K562 (cell line): ENCODE measurements around the gene NLGN4Y. TPM values are rescaled to one million over a fixed set of nuclear protein-coding genes. Genes with fewer than 3 reads are reported as not detected.

Source experiments
- ATAC-seq: fragments of 200-7000 bp; cut with Tn5 transposase; 3 replicates; pipeline ENCODE4 v1.9.1; 2020; ENCODE audit warnings: moderate library complexity
- BruUV-seq: library from RNA; stranded (reverse); fragments of 400-500 nt; replicated peaks from 2 replicates; lab custom pipeline; 2021; lab: Mats Ljungman, UMichigan
- CTCF ChIA-PET: fragments of 300-600 bp; formaldehyde crosslinking; extraction: SDS; loops from one replicate; lab custom pipeline; 2021; ENCODE audit warnings: low intra/inter-chr PET ratio; lab: Yijun Ruan, JAX
- POLR2A ChIA-PET: fragments of 300-600, 350-650 bp; sonication (Branson Sonifier 250); formaldehyde crosslinking; extraction: SDS; loops from one replicate; lab custom pipeline; 2021; ENCODE audit warnings: antibody characterized with exemption, inconsistent platforms; lab: Yijun Ruan, JAX
- DNase-seq, 4 experiments: peaks; one replicate each; pipeline versions ENCODE4 v3.0.0 to v3.0.0-alpha.2; 2011 to 2018; ENCODE audit warnings: low spot score in 3 of 4, mixed read lengths in 3 of 4; ENCODE audit errors: extremely low read depth in 1 of 4
- FAIRE-seq: peaks from 2 replicates; lab custom pipeline; 2011; peaks lifted over from hg19 to GRCh38; lab: Jason Lieb, UNC
- H2AFZ ChIP-seq: 2 replicates; pipeline ENCODE4 v1.6.0; 2011; ENCODE audit warnings: low read depth, low read length, control low read depth, inconsistent platforms
- H3K27ac ChIP-seq: fragments of 200-600 bp; 3 replicates; pipeline ENCODE4 v1.8.0; 2011; ENCODE audit warnings: low read depth, mild to moderate bottlenecking, control low read depth, inconsistent platforms, low read length, moderate library complexity, mixed read lengths; ENCODE audit errors: extremely low read depth
- H3K27me3 ChIP-seq, 2 experiments: fragments of 300-600 bp in 1 of 2; 2 replicates in 1 of 2; 3 replicates in 1 of 2; pipeline versions ENCODE4 v1.6.0 to v1.8.0; 2011; ENCODE audit warnings: inconsistent platforms in 2 of 2, low read length in 2 of 2, mild to moderate bottlenecking in 1 of 2, mixed read lengths in 1 of 2, moderate library complexity in 1 of 2; ENCODE audit not compliant: control insufficient read depth in 2 of 2, insufficient read depth in 2 of 2
- H3K36me3 ChIP-seq: fragments of 300-600 bp; 3 replicates; pipeline ENCODE4 v1.8.0; 2011; ENCODE audit warnings: mild to moderate bottlenecking, low read length, inconsistent platforms; ENCODE audit not compliant: control insufficient read depth, insufficient read depth
- H3K4me1 ChIP-seq, 2 experiments: fragments of 200-600 bp in 1 of 2; replicated peaks in 1 of 2; 2 replicates in 1 of 2; 3 replicates in 1 of 2; pipeline versions ENCODE4 v1.5.1 to v1.8.0; 2011; ENCODE audit warnings: inconsistent platforms in 2 of 2, low read length in 2 of 2, mild to moderate bottlenecking in 1 of 2, mixed read lengths in 1 of 2, moderate library complexity in 1 of 2; ENCODE audit not compliant: control insufficient read depth in 2 of 2, insufficient read depth in 2 of 2
- H3K4me2 ChIP-seq: 2 replicates; pipeline ENCODE4 v1.6.1; 2011; ENCODE audit warnings: low read length, control low read depth, inconsistent platforms, mixed read lengths; ENCODE audit not compliant: insufficient read depth
- H3K4me3 ChIP-seq: fragments of 200-600 bp; sonication (generic), shearing (Covaris generic); 2 replicates; pipeline ENCODE4 v1.5.1; 2016; ENCODE audit warnings: control low read depth, inconsistent platforms
- H3K79me2 ChIP-seq: fragments of 200-600 bp; 3 replicates; pipeline ENCODE4 v1.8.0; 2011; ENCODE audit warnings: low read length, inconsistent platforms; ENCODE audit not compliant: control insufficient read depth, insufficient read depth
- H3K9ac ChIP-seq, 2 experiments: 2 replicates each; pipeline versions ENCODE4 v1.6.0 to v1.6.1; 2011; ENCODE audit warnings: low read depth in 2 of 2, low read length in 2 of 2, control low read depth in 1 of 2, inconsistent platforms in 1 of 2, mild to moderate bottlenecking in 1 of 2, mixed read lengths in 1 of 2; ENCODE audit not compliant: insufficient read depth in 1 of 2
- H3K9me1 ChIP-seq: one replicate; pipeline ENCODE4 v1.6.0; 2011; ENCODE audit warnings: inconsistent platforms, mild to moderate bottlenecking, low read length, moderate library complexity; ENCODE audit not compliant: control insufficient read depth, insufficient read depth
- H3K9me3 ChIP-seq: replicated peaks from 2 replicates; pipeline ENCODE4 v1.5.1; 2011; ENCODE audit warnings: low read depth, low read length, inconsistent platforms; ENCODE audit not compliant: control insufficient read depth, insufficient read depth
- H4K20me1 ChIP-seq: replicated peaks from 2 replicates; pipeline ENCODE4 v1.6.1; 2011; ENCODE audit warnings: low read length, inconsistent platforms, mixed read lengths; ENCODE audit not compliant: control insufficient read depth, insufficient read depth
- BCL6 ChIP-seq: fragments of 250-450 bp; sonication (Bioruptor Pico); IDR thresholded peaks from 2 replicates; pipeline ENCODE4 v1.4.0; 2020
- CBX3 ChIP-seq, 2 experiments: IDR thresholded peaks; 1 replicate in 1 of 2; 2 replicates in 1 of 2; pipeline ENCODE4 v1.6.1; 2012; ENCODE audit warnings: inconsistent platforms in 2 of 2, low read length in 2 of 2, borderline replicate concordance in 1 of 2, control low read depth in 1 of 2
- GTF2F1 ChIP-seq: IDR thresholded peaks from 2 replicates; pipeline ENCODE4 v1.6.1; 2011; ENCODE audit warnings: low read depth, low read length, improper control_type of control experiment
- KLF10 ChIP-seq: fragments of 250-450 bp; sonication (Bioruptor Pico); IDR thresholded peaks from 2 replicates; pipeline ENCODE4 v1.6.1; 2021; ENCODE audit warnings: matching md5 sums
- KLF16 ChIP-seq: IDR thresholded peaks from 2 replicates; pipeline ENCODE4 v1.6.1; 2016; ENCODE audit warnings: antibody characterized with exemption
- MAFG ChIP-seq: fragments of 450-650 bp; conservative IDR thresholded peaks from 2 replicates; pipeline ENCODE4 v1.6.1; 2016; ENCODE audit warnings: missing genetic modification characterization, missing compliant biosample characterization
- PRMT5 ChIP-seq: sonication (generic); formaldehyde crosslinking; IDR thresholded peaks from 2 replicates; pipeline ENCODE4 v1.5.0; 2020; ENCODE audit warnings: missing genetic modification reagents
- SRSF3 ChIP-seq: fragments of 200-400 bp; formaldehyde crosslinking; IDR thresholded peaks from 2 replicates; pipeline ENCODE4 v1.6.1; 2016; ENCODE audit warnings: mild to moderate bottlenecking, low read length, moderate library complexity; ENCODE audit not compliant: insufficient read depth
- TAF9B ChIP-seq: fragments of 450-650 bp; IDR thresholded peaks from 2 replicates; pipeline ENCODE4 v1.6.1; 2018; ENCODE audit warnings: mild to moderate bottlenecking; ENCODE audit not compliant: partially characterized antibody
- ZBTB2 ChIP-seq: fragments of 450-650 bp; IDR thresholded peaks from 2 replicates; pipeline ENCODE4 v1.6.1; 2016; ENCODE audit warnings: antibody characterized with exemption
- ZNF133 ChIP-seq: fragments of 250-450 bp; sonication (Bioruptor Pico); IDR thresholded peaks from 2 replicates; pipeline ENCODE4 v1.4.0; 2020; ENCODE audit warnings: mild to moderate bottlenecking
- ZNF174 ChIP-seq: fragments of 250-450 bp; sonication (Bioruptor Pico); IDR thresholded peaks from 2 replicates; pipeline ENCODE4 v1.4.0; 2020; ENCODE audit warnings: mild to moderate bottlenecking
- ZNF3 ChIP-seq: fragments of 250-450 bp; sonication (Bioruptor Pico); IDR thresholded peaks from 2 replicates; pipeline ENCODE4 v1.5.0; 2021; ENCODE audit warnings: mild to moderate bottlenecking, moderate library complexity
- WGBS: fragments of 100-300 bp; shearing (Covaris generic); methylation state at CpG from one replicate; pipeline ENCODE4 v1.1.6; 2016; ENCODE audit warnings: low coverage, mixed read lengths; ENCODE audit not compliant: insufficient coverage; ENCODE audit errors: missing lambda C conversion rate; 5-methylcytosine and 5-hydroxymethylcytosine counted together
- in situ Hi-C: fragments of 300-500 bp; cut with MboI; formaldehyde crosslinking; loops from 4 replicates; pipeline ENCODE4 v1.15.0; 2018; ENCODE audit warnings: inconsistent platforms, mixed read lengths
- intact Hi-C: fragments of 100-400 bp; cut with micrococcal nuclease; formaldehyde crosslinking; loops from 2 replicates; pipeline ENCODE4 v1.14.2; 2022
- polyA plus RNA-seq, 8 experiments: library from polyadenylated mRNA; depleted of rRNA in 4 of 8; stranded (reverse) in 5 of 8; unstranded in 3 of 8; fragments of >200 nt; fragmentation: Nextera tagmentation in 2 of 8; fragmentation: Illumina TruSeq in 1 of 8; extraction: Ambion mirVana in 2 of 8; extraction: Trizol in 1 of 8; gene quantifications; 2 replicates each; pipeline versions ENCODE4 v1.2.1 to v1.2.3, GENCODE V29; 2011 to 2014; ENCODE audit warnings: inconsistent platforms in 1 of 8, missing spikeins in 1 of 8
- total RNA-seq, 7 experiments: library from RNA; depleted of rRNA in 6 of 7; stranded (reverse); fragments of >200 nt in 6 of 7; fragmentation: Illumina TruSeq in 2 of 7; extraction: Trizol in 2 of 7; gene quantifications; 2 replicates each; pipeline versions ENCODE4 v1.2.1 to v1.2.3, GENCODE V29; 2011 to 2021; ENCODE audit warnings: low replicate concordance in 1 of 7
- TF ChIP-seq, protein P1 (sequence below): sonication (generic); formaldehyde crosslinking; IDR thresholded peaks from 2 replicates; pipeline ENCODE4 v1.8.0; 2022; ENCODE audit warnings: mild to moderate bottlenecking, missing genetic modification reagents

Gene NLGN4Y
- total and polyA plus RNA-seq, 9 of the 15 experiments (the other 6 are each of a cell fraction or from before 2014, with no cell fraction given): not detected

GRCh38 chrY:14523491-14524271 lies 648 bp upstream of the NLGN4Y start (continued):
- no peak for TF ChIP-seq ZBTB2
- no peak for TF ChIP-seq TAF9B
- no peak for TF ChIP-seq ZNF3 (CRISPR knock-in tag)
- no peak for TF ChIP-seq SRSF3

- Histone ChIP-seq H3K79me2 (no peaks in the 10 kb centered on the region), H3K27me3 (no peaks in the 10 kb centered on the region), H3K9ac (no peak overlapping the region), H3K9me1 (no peaks in the 10 kb centered on the region), H3K4me1 (no peaks in the 10 kb centered on the region), H3K4me2 (no peak overlapping the region), H4K20me1 (no peaks in the 10 kb centered on the region), H3K36me3 (no peaks in the 10 kb centered on the region), H3K4me3 (no peak overlapping the region), H3K9me3 (no peaks in the 10 kb centered on the region), H3K27ac (no peak overlapping the region), H2AFZ (no peak overlapping the region)
- CTCF ChIA-PET: no interaction called here
- DNase-seq (no peak), FAIRE-seq (no peak), ATAC-seq (no peak)
- BruUV-seq: no TSS peak
- POLR2A ChIA-PET: no interaction called here
- WGBS: no CpG with 5 or more reads among the region's 13 CpGs
- intact Hi-C loops: no loop called here
- in situ Hi-C loops: no loop called here
- TF ChIP-seq KLF10 (CRISPR knock-in tag) (no peak), ZNF133 (CRISPR knock-in tag) (no peak), CBX3 (IDR thresholded peaks at IDR 0.05; ENCODE audit: borderline replicate concordance in 1 of 2, low read length in 2 of 2) (no peak), ZNF174 (no peak), BCL6 (no peak), KLF16 (no peak), GTF2F1 (no peak), PRMT5 (no peak), MAFG (tag) (no peak)
- TF ChIP-seq, protein P1, sequence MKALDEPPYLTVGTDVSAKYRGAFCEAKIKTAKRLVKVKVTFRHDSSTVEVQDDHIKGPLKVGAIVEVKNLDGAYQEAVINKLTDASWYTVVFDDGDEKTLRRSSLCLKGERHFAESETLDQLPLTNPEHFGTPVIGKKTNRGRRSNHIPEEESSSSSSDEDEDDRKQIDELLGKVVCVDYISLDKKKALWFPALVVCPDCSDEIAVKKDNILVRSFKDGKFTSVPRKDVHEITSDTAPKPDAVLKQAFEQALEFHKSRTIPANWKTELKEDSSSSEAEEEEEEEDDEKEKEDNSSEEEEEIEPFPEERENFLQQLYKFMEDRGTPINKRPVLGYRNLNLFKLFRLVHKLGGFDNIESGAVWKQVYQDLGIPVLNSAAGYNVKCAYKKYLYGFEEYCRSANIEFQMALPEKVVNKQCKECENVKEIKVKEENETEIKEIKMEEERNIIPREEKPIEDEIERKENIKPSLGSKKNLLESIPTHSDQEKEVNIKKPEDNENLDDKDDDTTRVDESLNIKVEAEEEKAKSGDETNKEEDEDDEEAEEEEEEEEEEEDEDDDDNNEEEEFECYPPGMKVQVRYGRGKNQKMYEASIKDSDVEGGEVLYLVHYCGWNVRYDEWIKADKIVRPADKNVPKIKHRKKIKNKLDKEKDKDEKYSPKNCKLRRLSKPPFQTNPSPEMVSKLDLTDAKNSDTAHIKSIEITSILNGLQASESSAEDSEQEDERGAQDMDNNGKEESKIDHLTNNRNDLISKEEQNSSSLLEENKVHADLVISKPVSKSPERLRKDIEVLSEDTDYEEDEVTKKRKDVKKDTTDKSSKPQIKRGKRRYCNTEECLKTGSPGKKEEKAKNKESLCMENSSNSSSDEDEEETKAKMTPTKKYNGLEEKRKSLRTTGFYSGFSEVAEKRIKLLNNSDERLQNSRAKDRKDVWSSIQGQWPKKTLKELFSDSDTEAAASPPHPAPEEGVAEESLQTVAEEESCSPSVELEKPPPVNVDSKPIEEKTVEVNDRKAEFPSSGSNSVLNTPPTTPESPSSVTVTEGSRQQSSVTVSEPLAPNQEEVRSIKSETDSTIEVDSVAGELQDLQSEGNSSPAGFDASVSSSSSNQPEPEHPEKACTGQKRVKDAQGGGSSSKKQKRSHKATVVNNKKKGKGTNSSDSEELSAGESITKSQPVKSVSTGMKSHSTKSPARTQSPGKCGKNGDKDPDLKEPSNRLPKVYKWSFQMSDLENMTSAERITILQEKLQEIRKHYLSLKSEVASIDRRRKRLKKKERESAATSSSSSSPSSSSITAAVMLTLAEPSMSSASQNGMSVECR (CRISPR knock-in tag): no peak
Observed at GRCh38 chrY:14525315-14525714, 986 bp downstream of the NLGN4Y start.
